ENCODE measurements around the gene NDUFA5.
"Not testable (repeated sequence)": the region's sequence is repeated elsewhere in the genome, so short reads cannot be mapped to it uniquely, and the experiment has no call there.

The NDUFA5 gene

GRCh38 chr7:123552641-123553040 is 5.0 kb downstream of the NDUFA5 start:
- DNase-seq (ENCODE audit: low spot score) = no peak
- Histone ChIP-seq H3K9ac (ENCODE audit: low read depth, low read length, poor library complexity) (no peak overlapping the region), H3K18ac (ENCODE audit: low read length) (no peak overlapping the region), H3K4me2 (ENCODE audit: insufficient read depth, low read length, poor library complexity, severe bottlenecking) (no peak overlapping the region), H2BK120ac (ENCODE audit: low read depth, low read length) (no peak overlapping the region), H3K36me3 (replicated peaks in 1 of 2; ENCODE audit: control insufficient read depth in 2 of 2, insufficient read depth in 2 of 2, low read length in 2 of 2) (peaks cover 6 to 82% of the 10 kb centered on the region in 2 donors), H2BK5ac (ENCODE audit: low read length) (no peak overlapping the region), H3K4ac (ENCODE audit: low read length) (no peak overlapping the region), H2AFZ (ENCODE audit: low read length) (no peak overlapping the region), H2BK15ac (ENCODE audit: low read length) (no peak overlapping the region), H3K9me3 (replicated peaks in 1 of 2; ENCODE audit: control insufficient read depth in 2 of 2, insufficient read depth in 1 of 2, low read depth in 1 of 2, low read length in 2 of 2) (peaks cover 0 to 2% of the 10 kb centered on the region in 2 donors), H3K4me3 (ENCODE audit: low read length in 2 of 2) (no peak overlapping the region), H3K23ac (ENCODE audit: low read depth, low read length, poor library complexity) (no peak overlapping the region), H2BK12ac (ENCODE audit: low read length) (no peak overlapping the region), H3K14ac (ENCODE audit: low read length) (no peak overlapping the region), H2AK5ac (ENCODE audit: low read depth, low read length) (no peak overlapping the region), H3K79me1 (ENCODE audit: low read depth, low read length) (peaks cover 2% of the 10 kb centered on the region), H3K27ac (replicated peaks; ENCODE audit: low read length) (no peak overlapping the region), H3K27me3 (ENCODE audit: control insufficient read depth in 3 of 3, insufficient read depth in 3 of 3, low read depth in 1 of 3, low read length in 3 of 3) (no peaks in the 10 kb centered on the region), H4K91ac (ENCODE audit: low read depth, low read length, poor library complexity) (no peak overlapping the region), H4K8ac (ENCODE audit: low read depth, low read length) (no peak overlapping the region), H3K4me1 (ENCODE audit: control insufficient read depth in 2 of 2, insufficient read depth in 1 of 2, low read depth in 1 of 2, low read length in 2 of 2) (peaks cover 0 to 3% of the 10 kb centered on the region in 2 donors)
- WGBS, 2 donors (ENCODE audit: extremely low coverage in 2 of 2, insufficient read length in 2 of 2, insufficient replicate concordance in 1 of 2) = 100% methylated on average over 1 of the region's 2 CpGs; no CpG with 5 or more reads in 1 of the 2 donors

- H3K9ac ChIP-seq (ENCODE audit: low read depth, low read length, poor library complexity); H3K9me3 ChIP-seq (replicated peaks in 1 of 2; ENCODE audit: control insufficient read depth in 2 of 2, insufficient read depth in 1 of 2, low read depth in 1 of 2, low read length in 2 of 2); H3K18ac ChIP-seq (ENCODE audit: low read length); H3K14ac ChIP-seq (ENCODE audit: low read length); H2BK12ac ChIP-seq (ENCODE audit: low read length); H2BK120ac ChIP-seq (ENCODE audit: low read depth, low read length); H3K27me3 ChIP-seq (ENCODE audit: control insufficient read depth in 3 of 3, insufficient read depth in 3 of 3, low read depth in 1 of 3, low read length in 3 of 3); H3K4me2 ChIP-seq (ENCODE audit: insufficient read depth, low read length, poor library complexity, severe bottlenecking); H2BK5ac ChIP-seq (ENCODE audit: low read length); H3K27ac ChIP-seq (replicated peaks; ENCODE audit: low read length); H4K91ac ChIP-seq (ENCODE audit: low read depth, low read length, poor library complexity); H3K4me3 ChIP-seq (ENCODE audit: low read length in 2 of 2); H2AK5ac ChIP-seq (ENCODE audit: low read depth, low read length); H3K79me1 ChIP-seq (ENCODE audit: low read depth, low read length); H4K8ac ChIP-seq (ENCODE audit: low read depth, low read length); H2BK15ac ChIP-seq (ENCODE audit: low read length); H3K4me1 ChIP-seq (ENCODE audit: control insufficient read depth in 2 of 2, insufficient read depth in 1 of 2, low read depth in 1 of 2, low read length in 2 of 2); H3K23ac ChIP-seq (ENCODE audit: low read depth, low read length, poor library complexity); DNase-seq (ENCODE audit: low spot score); H3K4ac ChIP-seq (ENCODE audit: low read length); H2AFZ ChIP-seq (ENCODE audit: low read length): not testable (repeated sequence)
- peaks cover 6 to 87% of the 10 kb centered on the region in 2 donors for H3K36me3 ChIP-seq (replicated peaks in 1 of 2; ENCODE audit: control insufficient read depth in 2 of 2, insufficient read depth in 2 of 2, low read length in 2 of 2)
Measured at GRCh38 chr7:123552134-123552533, 5.5 kb downstream of the NDUFA5 start.

- Histone ChIP-seq H3K27ac (replicated peaks; ENCODE audit: low read length) (no peak overlapping the region), H3K4me2 (ENCODE audit: insufficient read depth, low read length, poor library complexity, severe bottlenecking) (no peak overlapping the region), H3K9ac (ENCODE audit: low read depth, low read length, poor library complexity) (no peak overlapping the region), H3K27me3 (ENCODE audit: control insufficient read depth in 3 of 3, insufficient read depth in 3 of 3, low read depth in 1 of 3, low read length in 3 of 3) (no peaks in the 10 kb centered on the region), H3K4me1 (ENCODE audit: control insufficient read depth in 2 of 2, insufficient read depth in 1 of 2, low read depth in 1 of 2, low read length in 2 of 2) (no peaks in the 10 kb centered on the region), H3K18ac (ENCODE audit: low read length) (no peak overlapping the region), H2AK5ac (ENCODE audit: low read depth, low read length) (no peak overlapping the region), H3K4ac (ENCODE audit: low read length) (no peak overlapping the region), H4K91ac (ENCODE audit: low read depth, low read length, poor library complexity) (no peak overlapping the region), H3K36me3 (replicated peaks in 1 of 2; ENCODE audit: control insufficient read depth in 2 of 2, insufficient read depth in 2 of 2, low read length in 2 of 2) (peaks cover 6 to 80% of the 10 kb centered on the region in 2 donors), H4K8ac (ENCODE audit: low read depth, low read length) (no peak overlapping the region), H2BK5ac (ENCODE audit: low read length) (no peak overlapping the region), H2AFZ (ENCODE audit: low read length) (no peak overlapping the region), H3K79me1 (ENCODE audit: low read depth, low read length) (no peaks in the 10 kb centered on the region), H2BK12ac (ENCODE audit: low read length) (no peak overlapping the region), H3K4me3 (ENCODE audit: low read length in 2 of 2) (no peak overlapping the region), H3K9me3 (replicated peaks in 1 of 2; ENCODE audit: control insufficient read depth in 2 of 2, insufficient read depth in 1 of 2, low read depth in 1 of 2, low read length in 2 of 2) (peaks cover 0 to 2% of the 10 kb centered on the region in 2 donors), H3K14ac (ENCODE audit: low read length) (no peak overlapping the region), H2BK15ac (ENCODE audit: low read length) (no peak overlapping the region), H2BK120ac (ENCODE audit: low read depth, low read length) (no peak overlapping the region), H3K23ac (ENCODE audit: low read depth, low read length, poor library complexity) (no peak overlapping the region)
- no peak for DNase-seq (ENCODE audit: low spot score)
- no CpG with 5 or more reads among the region's 1 CpG for WGBS, 2 donors (ENCODE audit: extremely low coverage in 2 of 2, insufficient read length in 2 of 2, insufficient replicate concordance in 1 of 2)
Measured at GRCh38 chr7:123548406-123548805, 9.2 kb downstream of the NDUFA5 start.

GRCh38 chr7:123539871-123540270 is 17.7 kb downstream of the NDUFA5 start:
- Histone ChIP-seq H2BK15ac (ENCODE audit: low read length) (no peak overlapping the region), H3K4me1 (ENCODE audit: control insufficient read depth in 2 of 2, insufficient read depth in 1 of 2, low read depth in 1 of 2, low read length in 2 of 2) (no peaks in the 10 kb centered on the region), H3K9me3 (replicated peaks in 1 of 2; ENCODE audit: control insufficient read depth in 2 of 2, insufficient read depth in 1 of 2, low read depth in 1 of 2, low read length in 2 of 2) (no peaks in the 10 kb centered on the region), H3K4me3 (ENCODE audit: low read length in 2 of 2) (no peak overlapping the region), H4K8ac (ENCODE audit: low read depth, low read length) (no peak overlapping the region), H3K36me3 (replicated peaks in 1 of 2; ENCODE audit: control insufficient read depth in 2 of 2, insufficient read depth in 2 of 2, low read length in 2 of 2) (peaks cover 2 to 25% of the 10 kb centered on the region in 2 donors), H3K79me1 (ENCODE audit: low read depth, low read length) (no peaks in the 10 kb centered on the region), H2BK120ac (ENCODE audit: low read depth, low read length) (no peak overlapping the region), H3K27ac (replicated peaks; ENCODE audit: low read length) (no peak overlapping the region), H4K91ac (ENCODE audit: low read depth, low read length, poor library complexity) (no peak overlapping the region), H3K14ac (ENCODE audit: low read length) (no peak overlapping the region), H2BK5ac (ENCODE audit: low read length) (no peak overlapping the region), H2BK12ac (ENCODE audit: low read length) (no peak overlapping the region), H3K9ac (ENCODE audit: low read depth, low read length, poor library complexity) (no peak overlapping the region), H3K18ac (ENCODE audit: low read length) (no peak overlapping the region), H2AK5ac (ENCODE audit: low read depth, low read length) (no peak overlapping the region), H2AFZ (ENCODE audit: low read length) (no peak overlapping the region), H3K23ac (ENCODE audit: low read depth, low read length, poor library complexity) (no peak overlapping the region), H3K4ac (ENCODE audit: low read length) (no peak overlapping the region), H3K4me2 (ENCODE audit: insufficient read depth, low read length, poor library complexity, severe bottlenecking) (no peak overlapping the region), H3K27me3 (ENCODE audit: control insufficient read depth in 3 of 3, insufficient read depth in 3 of 3, low read depth in 1 of 3, low read length in 3 of 3) (no peaks in the 10 kb centered on the region)
- DNase-seq (ENCODE audit: low spot score) = no peak
- no CpG with 5 or more reads among the region's 1 CpG for WGBS, 2 donors (ENCODE audit: extremely low coverage in 2 of 2, insufficient read length in 2 of 2, insufficient replicate concordance in 1 of 2)

Data from neuronal stem cell (in vitro differentiated cells).